Kidney (tissue), 14 donors: ENCODE measurements around the gene GABRA4. TPM values are rescaled to one million over a fixed set of nuclear protein-coding genes. Genes with fewer than 3 reads are reported as not detected.

Source experiments
- DNase-seq, 5 donors: peaks; one replicate each; pipeline ENCODE4 v3.0.0-alpha.2; 2013 to 2020
- FAIRE-seq: peaks from 2 replicates; lab custom pipeline; 2012; peaks lifted over from hg19 to GRCh38; lab: Jason Lieb, UNC
- H3K27ac ChIP-seq, 2 donors: one replicate each; pipeline ENCODE4 v1.7.0; 2013; ENCODE audit warnings: low read depth in 2 of 2, low read length in 2 of 2, inconsistent platforms in 1 of 2
- H3K27me3 ChIP-seq: one replicate; pipeline ENCODE4 v1.7.1; 2013; ENCODE audit warnings: low read length, inconsistent platforms; ENCODE audit not compliant: control insufficient read depth, insufficient read depth
- H3K36me3 ChIP-seq, 3 donors: one replicate each; pipeline versions ENCODE4 v1.7.0 to v1.7.1; 2013; ENCODE audit warnings: low read length in 3 of 3, control low read depth in 1 of 3, inconsistent platforms in 1 of 3; ENCODE audit not compliant: insufficient read depth in 3 of 3, control insufficient read depth in 2 of 3
- H3K4me1 ChIP-seq, 3 donors: one replicate each; pipeline versions ENCODE4 v1.7.0 to v1.7.1; 2013; ENCODE audit warnings: low read length in 3 of 3, inconsistent platforms in 1 of 3, low read depth in 1 of 3; ENCODE audit not compliant: control insufficient read depth in 2 of 3, insufficient read depth in 2 of 3
- H3K4me3 ChIP-seq, 3 donors: one replicate each; pipeline versions ENCODE4 v1.7.0 to v1.8.1; 2013; ENCODE audit warnings: low read length in 3 of 3, control low read depth in 1 of 3, inconsistent platforms in 1 of 3
- H3K9ac ChIP-seq, 3 donors: one replicate each; pipeline versions ENCODE4 v1.7.0 to v1.7.1; 2013; ENCODE audit warnings: low read length in 3 of 3, control low read depth in 1 of 3, inconsistent platforms in 1 of 3
- H3K9me3 ChIP-seq, 3 donors: one replicate each; pipeline versions ENCODE4 v1.7.0 to v1.7.1; 2013; ENCODE audit warnings: low read length in 3 of 3, control low read depth in 1 of 3, inconsistent platforms in 1 of 3; ENCODE audit not compliant: control insufficient read depth in 2 of 3, insufficient read depth in 1 of 3
- CTCF ChIP-seq: IDR thresholded peaks from 3 replicates; pipeline ENCODE4 v1.5.1; 2012; ENCODE audit warnings: mild to moderate bottlenecking, moderate library complexity, borderline replicate concordance; ENCODE audit not compliant: insufficient read depth; ENCODE audit errors: extremely low read depth
- intact Hi-C: fragments of 100-400 bp; cut with DNase I; formaldehyde crosslinking; loops from one replicate; pipeline ENCODE4 v1.11.1; 2022
- polyA plus RNA-seq: library from polyadenylated mRNA; stranded (reverse); fragments of 350-450 nt; fragmentation: Illumina TruSeq; extraction: RNeasy Lipid Tissue Mini Kit (QIAGEN cat#74804); gene quantifications from one replicate; pipeline ENCODE4 v1.2.3, GENCODE V29; 2014; ENCODE audit warnings: low read depth, low replicate concordance; ENCODE audit not compliant: insufficient read depth
- total RNA-seq: library from RNA; stranded (reverse); fragmentation: NEBNext Ultra II Directional; extraction: Animal tissue kit (Norgen Biotek cat#: 25700); gene quantifications from one replicate; pipeline ENCODE4 v1.2.1, GENCODE V29; 2021
- donor health status: control.
- donor health status: control.
- donor health status: control.
- donor health status: control.
- donor health status: control.
- donor health status: DM: yes; HTN: yes; CAD: no.
- donor health status: Normal renal cell carcinoma (clear cell type).

The GABRA4 gene
- total and polyA plus RNA-seq, 2 donors from 2014 or later = 0.17 to 0.19 TPM

GRCh38 chr4:46986922-46987638 lies 6.3 kb downstream of the GABRA4 start:
- H3K27ac ChIP-seq = no peak overlapping the region
- H3K9ac ChIP-seq = no peak overlapping the region
- no peak for TF ChIP-seq CTCF
- no peaks in the 10 kb centered on the region for H3K4me1 ChIP-seq
- no peaks in the 10 kb centered on the region for H3K36me3 ChIP-seq
- DNase-seq (no peak), FAIRE-seq (no peak)
- no peaks in the 10 kb centered on the region for H3K9me3 ChIP-seq
- no peak overlapping the region for H3K4me3 ChIP-seq
- peaks cover 5% of the 10 kb centered on the region for H3K27me3 ChIP-seq
- intact Hi-C loops = no loop called here

GRCh38 chr4:46984781-46985180 lies 8.6 kb downstream of the GABRA4 start:
- DNase-seq = no peak
- H3K9me3 ChIP-seq = peaks cover 0 to under 1% (median 0%) of the 10 kb centered on the region in 3 donors
- H3K27me3 ChIP-seq = no peaks in the 10 kb centered on the region
- TF ChIP-seq CTCF = no peak
- no peak for FAIRE-seq
- H3K4me1 ChIP-seq = no peaks in the 10 kb centered on the region
- no peaks in the 10 kb centered on the region for H3K36me3 ChIP-seq
- no peak overlapping the region for H3K27ac ChIP-seq
- no peak overlapping the region for H3K4me3 ChIP-seq
- H3K9ac ChIP-seq = no peak overlapping the region
- intact Hi-C loops = no loop called here

- no peak for DNase-seq
- TF ChIP-seq CTCF = no peak
- Histone ChIP-seq H3K27me3 (no peaks in the 10 kb centered on the region), H3K9me3 (peaks cover 0 to 3% (median 0%) of the 10 kb centered on the region in 3 donors), H3K4me1 (no peaks in the 10 kb centered on the region), H3K9ac (no peak overlapping the region), H3K27ac (no peak overlapping the region), H3K4me3 (no peak overlapping the region), H3K36me3 (no peaks in the 10 kb centered on the region)
- intact Hi-C loops = no loop called here
- FAIRE-seq = no peak
Observed at GRCh38 chr4:46980851-46981250, 12.5 kb downstream of the GABRA4 start.
